Right atrium auricular region (tissue), 2 donors: ENCODE measurements around the gene CLDN18. TPM values are rescaled to one million over a fixed set of nuclear protein-coding genes. Genes with fewer than 3 reads are reported as not detected.

Source experiments
- DNase-seq: peaks from one replicate; pipeline ENCODE4 v3.0.0-alpha.2; 2019; ENCODE audit warnings: low spot score
- H3K27ac ChIP-seq, 2 donors: fragments of 200-600 bp; sonication (generic); 1 replicate in 1 of 2; 2 replicates in 1 of 2; pipeline ENCODE4 v1.5.1; 2016 to 2019
- H3K27me3 ChIP-seq, 2 donors: fragments of 200-600 bp; sonication (generic); one replicate each; pipeline versions ENCODE4 v1.5.1 to v1.6.0; 2017 to 2019
- H3K36me3 ChIP-seq: fragments of 200-600 bp; sonication (generic); one replicate; pipeline ENCODE4 v1.5.1; 2016
- H3K4me1 ChIP-seq, 2 donors: fragments of 200-600 bp; sonication (generic); one replicate each; pipeline versions ENCODE4 v1.5.1 to v1.6.0; 2017 to 2019
- H3K4me3 ChIP-seq, 2 donors: fragments of 200-600 bp; sonication (generic); 1 replicate in 1 of 2; 2 replicates in 1 of 2; pipeline ENCODE4 v1.5.1; 2017 to 2019; ENCODE audit warnings: mild to moderate bottlenecking in 1 of 2, moderate library complexity in 1 of 2
- H3K9me3 ChIP-seq, 2 donors: fragments of 200-600 bp; sonication (generic); one replicate each; pipeline ENCODE4 v1.5.1; 2019
- total RNA-seq, 2 donors: library from RNA; depleted of rRNA; stranded (reverse); fragments of >200 nt; gene quantifications; one replicate each; pipeline ENCODE4 v1.1.0, GENCODE V29; 2016
- TF ChIP-seq, protein P1 (sequence below), 2 donors: fragments of 200-600 bp; sonication (generic); IDR thresholded peaks; one replicate each; pipeline ENCODE4 v1.5.1; 2019; ENCODE audit warnings: antibody characterized with exemption in 2 of 2

CLDN18 gene
- total RNA-seq, 2 donors from 2014 or later: 0.12 to 21.0 TPM

DNA sequence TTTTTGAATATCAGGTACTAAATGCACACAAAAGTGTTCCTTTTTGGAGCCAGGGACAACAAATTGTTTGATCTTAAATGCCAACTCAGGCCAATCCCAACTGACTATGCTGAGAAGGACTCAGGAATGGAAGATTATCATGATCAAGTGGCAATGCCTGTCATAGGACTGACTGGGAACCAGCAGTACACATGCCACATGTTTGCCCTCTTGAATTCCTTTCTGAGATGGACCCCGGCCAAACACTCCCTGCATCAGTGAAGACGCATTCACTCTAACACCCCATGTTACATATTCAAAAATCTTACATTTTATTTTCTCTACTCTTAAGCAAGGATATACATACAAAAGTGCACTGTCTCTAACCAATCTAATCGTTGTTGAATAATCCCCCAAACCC, 36.1 kb downstream of the CLDN18 start:
- H3K36me3 ChIP-seq: no peaks in the 10 kb centered on the region
- DNase-seq: no peak
- TF ChIP-seq, protein P1, sequence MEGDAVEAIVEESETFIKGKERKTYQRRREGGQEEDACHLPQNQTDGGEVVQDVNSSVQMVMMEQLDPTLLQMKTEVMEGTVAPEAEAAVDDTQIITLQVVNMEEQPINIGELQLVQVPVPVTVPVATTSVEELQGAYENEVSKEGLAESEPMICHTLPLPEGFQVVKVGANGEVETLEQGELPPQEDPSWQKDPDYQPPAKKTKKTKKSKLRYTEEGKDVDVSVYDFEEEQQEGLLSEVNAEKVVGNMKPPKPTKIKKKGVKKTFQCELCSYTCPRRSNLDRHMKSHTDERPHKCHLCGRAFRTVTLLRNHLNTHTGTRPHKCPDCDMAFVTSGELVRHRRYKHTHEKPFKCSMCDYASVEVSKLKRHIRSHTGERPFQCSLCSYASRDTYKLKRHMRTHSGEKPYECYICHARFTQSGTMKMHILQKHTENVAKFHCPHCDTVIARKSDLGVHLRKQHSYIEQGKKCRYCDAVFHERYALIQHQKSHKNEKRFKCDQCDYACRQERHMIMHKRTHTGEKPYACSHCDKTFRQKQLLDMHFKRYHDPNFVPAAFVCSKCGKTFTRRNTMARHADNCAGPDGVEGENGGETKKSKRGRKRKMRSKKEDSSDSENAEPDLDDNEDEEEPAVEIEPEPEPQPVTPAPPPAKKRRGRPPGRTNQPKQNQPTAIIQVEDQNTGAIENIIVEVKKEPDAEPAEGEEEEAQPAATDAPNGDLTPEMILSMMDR (IDR thresholded peaks at IDR 0.05): no peak
- no peaks in the 10 kb centered on the region for H3K9me3 ChIP-seq
- peaks cover 0 to 5% of the 10 kb centered on the region in 2 donors for H3K4me1 ChIP-seq
- H3K4me3 ChIP-seq: no peak overlapping the region
- H3K27me3 ChIP-seq: no peaks in the 10 kb centered on the region
- no peak overlapping the region for H3K27ac ChIP-seq

DNA sequence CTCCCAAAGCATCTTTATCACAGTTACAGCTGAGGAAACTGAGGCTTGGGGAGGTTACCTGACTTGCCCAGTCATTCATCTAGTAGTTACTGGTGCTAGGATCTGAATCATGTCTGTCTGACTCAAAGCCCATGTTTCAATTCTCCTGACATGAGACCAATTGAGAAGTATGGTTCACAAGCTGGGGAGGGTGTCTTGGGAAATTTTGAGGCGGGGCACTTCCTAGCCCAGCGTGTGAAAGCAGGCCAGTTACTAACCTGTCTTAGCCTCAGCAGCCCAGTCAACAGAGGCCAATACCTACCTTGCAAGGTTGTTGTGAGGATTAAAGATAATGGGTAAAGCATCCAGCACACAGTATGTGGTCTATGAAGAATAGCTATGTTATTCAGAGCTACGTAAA, 37.0 kb downstream of the CLDN18 start:
- DNase-seq: no peak
- peaks cover 0 to 9% of the 10 kb centered on the region in 2 donors for H3K4me1 ChIP-seq
- no peaks in the 10 kb centered on the region for H3K9me3 ChIP-seq

DNA sequence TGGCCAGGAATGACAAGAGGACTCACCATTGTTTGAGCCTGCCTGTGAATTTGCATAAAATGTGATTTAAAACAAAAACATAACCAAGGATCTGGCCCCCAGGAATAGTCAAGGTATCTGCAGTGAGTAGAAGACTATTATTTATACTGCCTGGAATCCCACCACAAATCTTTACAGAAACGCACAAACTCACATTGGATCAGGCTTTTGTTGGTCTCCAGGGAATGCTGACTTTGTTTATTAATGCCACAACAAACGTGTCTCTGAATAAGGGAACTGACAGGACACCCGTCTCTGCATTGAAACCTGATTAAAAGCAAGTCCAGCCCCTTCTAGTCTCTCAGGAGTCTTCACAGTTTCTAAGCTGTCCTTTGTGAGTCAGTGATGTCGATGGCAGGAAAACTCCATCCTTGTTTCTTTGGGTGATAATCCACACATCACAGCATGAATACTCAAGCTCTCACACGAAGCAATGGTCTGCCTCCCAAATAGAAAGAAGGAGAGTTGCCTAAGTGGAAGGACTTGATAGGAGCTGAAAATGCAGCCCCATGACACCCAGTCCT, 37.7 kb downstream of the CLDN18 start:
- DNase-seq: no peak
- Histone ChIP-seq H3K4me1 (peaks cover 0 to 13% of the 10 kb centered on the region in 2 donors), H3K27me3 (no peaks in the 10 kb centered on the region), H3K4me3 (no peak overlapping the region), H3K27ac (no peak overlapping the region), H3K36me3 (no peaks in the 10 kb centered on the region), H3K9me3 (no peaks in the 10 kb centered on the region)
- TF ChIP-seq, protein P1 (IDR thresholded peaks at IDR 0.05): no peak

More for the DNA sequence above, 37.0 kb downstream of the CLDN18 start:
- H3K4me3 ChIP-seq: no peak overlapping the region
- TF ChIP-seq, protein P1 (IDR thresholded peaks at IDR 0.05): no peak
- no peaks in the 10 kb centered on the region for H3K36me3 ChIP-seq
- no peaks in the 10 kb centered on the region for H3K27me3 ChIP-seq
- H3K27ac ChIP-seq: no peak overlapping the region

DNA sequence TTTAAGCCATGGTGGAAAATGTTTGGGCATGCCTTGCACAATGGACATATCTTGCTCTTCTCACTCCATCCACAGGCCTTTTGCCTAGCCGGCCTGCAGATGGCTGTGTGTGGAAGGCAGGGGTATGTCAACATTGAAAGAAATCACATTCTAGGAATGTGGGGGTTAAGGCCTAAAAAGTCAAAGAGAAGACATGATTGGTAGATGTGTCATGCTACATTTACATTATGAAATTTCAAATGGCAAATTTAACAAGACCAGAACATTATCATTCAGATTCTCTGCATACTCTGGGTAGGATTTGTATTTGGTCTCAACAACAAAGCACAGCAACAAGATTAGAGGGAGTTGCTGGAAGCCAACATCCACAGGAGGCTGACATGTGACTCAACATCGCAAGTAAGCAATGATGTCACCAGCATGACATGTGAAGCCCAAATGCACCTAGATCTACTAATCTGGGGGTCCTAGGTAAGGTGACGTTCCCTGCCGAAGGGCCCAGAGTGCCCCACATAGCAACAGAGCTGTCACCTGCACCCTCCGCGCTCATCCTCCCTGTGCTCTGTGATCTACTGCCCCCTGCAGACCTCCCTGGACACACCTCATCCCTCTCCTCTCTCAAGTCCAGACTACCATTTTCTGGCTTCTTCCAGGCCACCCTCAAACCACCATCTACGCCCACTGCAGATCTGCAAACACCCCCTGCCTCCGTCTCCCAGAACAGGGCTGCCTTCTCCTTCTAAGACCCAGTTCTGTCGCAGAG, 39.4 kb downstream of the CLDN18 start:
- Histone ChIP-seq H3K27ac (no peak overlapping the region), H3K27me3 (no peaks in the 10 kb centered on the region), H3K4me1 (peaks cover 0 to 13% of the 10 kb centered on the region in 2 donors), H3K4me3 (no peak overlapping the region), H3K9me3 (no peaks in the 10 kb centered on the region), H3K36me3 (no peaks in the 10 kb centered on the region)
- no peak for DNase-seq
- TF ChIP-seq, protein P1 (IDR thresholded peaks at IDR 0.05): no peak

DNA sequence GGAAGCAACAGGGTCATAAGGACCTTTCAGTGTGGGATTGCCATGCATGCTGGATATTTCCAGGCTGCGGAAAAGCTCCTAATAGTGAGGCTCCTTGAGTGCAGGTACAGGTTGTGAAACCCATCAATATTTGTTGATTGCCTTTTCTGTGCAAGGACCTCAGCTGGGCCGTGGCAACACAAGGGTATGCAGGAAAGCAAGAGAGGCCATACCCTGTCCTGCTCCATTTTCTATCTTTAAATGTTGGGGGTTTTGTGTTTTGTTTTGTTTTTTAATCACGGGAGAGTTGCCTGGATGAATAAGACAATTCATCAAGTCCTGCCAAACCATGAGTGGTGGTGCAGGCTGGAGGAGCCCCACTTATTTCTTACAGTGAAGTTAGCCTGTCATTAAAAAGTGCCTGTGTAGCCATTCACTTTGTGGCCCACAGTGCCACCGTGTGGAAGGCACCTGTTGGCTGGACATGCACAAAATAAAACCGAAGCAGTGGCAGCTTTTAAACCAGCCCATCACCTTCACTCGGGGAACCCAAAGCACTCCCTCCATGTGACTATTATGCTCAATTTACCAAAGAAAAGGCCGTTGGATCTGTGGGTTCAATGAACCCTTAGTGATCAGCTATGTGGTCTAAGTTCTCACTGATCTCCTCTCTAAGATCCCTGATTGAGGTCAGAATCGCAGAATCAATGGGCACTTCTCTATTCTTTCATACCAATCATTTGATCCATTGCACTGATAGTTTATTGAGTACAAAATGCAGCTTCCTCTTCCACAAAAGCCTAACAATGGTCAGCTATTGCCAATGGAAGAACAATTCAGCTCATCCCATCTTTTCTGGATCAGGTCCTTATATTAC, 42.2 kb downstream of the CLDN18 start:
- Histone ChIP-seq H3K9me3 (no peaks in the 10 kb centered on the region), H3K4me1 (peaks cover 0 to 7% of the 10 kb centered on the region in 2 donors), H3K4me3 (no peak overlapping the region), H3K36me3 (no peaks in the 10 kb centered on the region), H3K27me3 (no peaks in the 10 kb centered on the region), H3K27ac (no peak overlapping the region)
- DNase-seq: no peak
- TF ChIP-seq, protein P1 (IDR thresholded peaks at IDR 0.05): peak; percentile 43 to 72
